Body of pancreas (tissue), 4 donors: ENCODE data around the gene ORAI1. TPM values are rescaled to one million over a fixed set of nuclear protein-coding genes. Genes with fewer than 3 reads are reported as not detected.

Experiments
- ATAC-seq: fragments of 150-250 bp; one replicate; pipeline ENCODE4 v1.9.1; 2016
- DNase-seq, 4 donors: peaks; one replicate each; pipeline ENCODE4 v3.0.0-alpha.2; 2019
- H3K27ac ChIP-seq, 4 donors: fragments of 200-600 bp; sonication (generic); 1 replicate in 3 of 4; 2 replicates in 1 of 4; pipeline versions ENCODE4 v1.5.1 to v1.6.1; 2016 to 2019; ENCODE audit warnings: mild to moderate bottlenecking in 1 of 4, mixed read lengths in 1 of 4, moderate library complexity in 1 of 4
- H3K27me3 ChIP-seq, 2 donors: fragments of 200-600 bp; sonication (generic); one replicate each; pipeline ENCODE4 v1.6.0; 2016; ENCODE audit warnings: mild to moderate bottlenecking in 1 of 2
- H3K36me3 ChIP-seq, 2 donors: fragments of 200-600 bp; sonication (generic); replicated peaks in 1 of 2; 2 replicates each; pipeline ENCODE4 v1.5.1; 2016; ENCODE audit warnings: low read depth in 2 of 2; ENCODE audit not compliant: insufficient read depth in 1 of 2
- H3K4me1 ChIP-seq: fragments of 200-600 bp; sonication (generic); one replicate; pipeline ENCODE4 v1.6.0; 2016
- H3K4me3 ChIP-seq, 2 donors: fragments of 200-600 bp; sonication (generic); 1 replicate in 1 of 2; 2 replicates in 1 of 2; pipeline ENCODE4 v1.5.1; 2016 to 2019
- H3K9me3 ChIP-seq, 3 donors: fragments of 200-600 bp; sonication (generic); 1 replicate in 2 of 3; 2 replicates in 1 of 3; pipeline ENCODE4 v1.5.1; 2016
- CTCF ChIP-seq, 7 experiments: fragments of 450-650 bp in 4 of 7; fragments of 200-600 bp in 3 of 7; sonication (generic) in 3 of 7; IDR thresholded peaks; one replicate each; pipeline ENCODE4 v1.5.1; 2016 to 2019; ENCODE audit warnings: antibody characterized with exemption in 7 of 7
- POLR2A ChIP-seq, 3 donors: fragments of 450-650 bp; IDR thresholded peaks; one replicate each; pipeline ENCODE4 v1.6.1; 2016; ENCODE audit warnings: antibody characterized with exemption in 3 of 3, mild to moderate bottlenecking in 2 of 3
- WGBS, 2 donors: methylation state at CpG; one replicate each; pipeline ENCODE4 v1.1.5; 2017; 5-methylcytosine and 5-hydroxymethylcytosine counted together
- intact Hi-C: fragments of 100-400 bp; cut with DNase I; formaldehyde crosslinking; loops from one replicate; pipeline ENCODE4 v1.15.1; 2023
- total RNA-seq, 2 donors: library from RNA; depleted of rRNA; stranded (reverse); fragments of >200 nt; gene quantifications; one replicate each; pipeline ENCODE4 v1.1.0, GENCODE V29; 2016

ORAI1 gene
- total RNA-seq, 2 donors from 2014 or later: 0.66 to 3.9 TPM

GRCh38 chr12:121608301-121608700, 18.0 kb upstream of the ORAI1 start:
- intact Hi-C loops: no loop called here
- Histone ChIP-seq H3K27ac (no peak overlapping the region), H3K36me3 (no peaks in the 10 kb centered on the region), H3K4me1 (peaks cover 9% of the 10 kb centered on the region), H3K4me3 (no peak overlapping the region), H3K27me3 (no peaks in the 10 kb centered on the region), H3K9me3 (no peaks in the 10 kb centered on the region)
- DNase-seq (no peak), ATAC-seq (no peak)
- TF ChIP-seq POLR2A (IDR thresholded peaks at IDR 0.05) (no peak), CTCF (IDR thresholded peaks at IDR 0.05) (no peak)
- WGBS, 2 donors: 86 to 88% methylated on average over 6 of the region's 6 CpGs

DNA sequence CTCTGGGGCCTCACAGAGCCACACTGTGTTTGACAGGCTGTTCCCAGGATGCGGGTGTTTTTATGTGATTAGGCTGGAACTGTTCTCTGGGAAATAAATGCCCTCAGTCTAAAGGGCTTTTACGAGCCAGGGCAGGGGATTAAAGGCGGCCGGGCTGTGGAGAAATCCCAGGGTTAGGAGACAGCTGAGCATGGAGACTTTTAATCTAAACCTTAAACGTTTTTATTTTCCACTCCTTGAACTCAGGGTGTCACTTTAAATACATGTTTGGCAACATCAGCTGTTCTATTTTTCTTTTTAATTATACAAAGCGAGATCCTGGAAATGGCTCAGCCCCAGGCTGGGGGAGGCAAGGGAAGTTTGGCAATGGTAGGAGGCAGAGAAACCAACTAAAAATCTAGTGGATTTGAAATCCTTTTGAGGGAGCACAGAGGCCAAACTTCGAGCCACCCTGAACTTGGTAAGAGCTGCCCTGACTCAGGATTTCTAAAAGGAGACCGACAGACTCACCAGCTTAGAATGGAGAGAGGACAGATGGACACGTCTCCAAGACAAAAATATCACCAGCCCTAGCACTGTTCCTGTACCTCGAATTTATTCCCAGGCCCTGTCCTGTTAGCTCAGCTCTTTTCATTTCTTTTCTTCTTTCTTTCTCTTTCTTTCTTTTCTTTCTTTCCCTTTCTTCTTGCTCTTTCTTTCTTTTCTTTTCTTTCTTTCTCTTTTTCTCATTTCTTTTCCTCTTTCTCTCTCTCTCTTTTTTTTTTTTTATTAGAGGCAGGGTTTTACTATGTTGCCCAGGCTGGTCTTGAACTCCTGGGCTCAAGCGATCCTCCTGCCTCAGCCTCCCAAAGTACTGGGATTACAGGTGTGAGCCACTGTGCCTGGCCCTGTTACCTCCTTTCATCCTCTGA, 15.8 kb upstream of the ORAI1 start:
- WGBS, 2 donors: 24 to 38% methylated on average over 11 of the region's 11 CpGs
- H3K27ac ChIP-seq: peak overlapping the region in 1 of 4 donors; percentile 30
- H3K4me1 ChIP-seq: peaks cover 9% of the 10 kb centered on the region
- DNase-seq (no peak), ATAC-seq (no peak)
- H3K27me3 ChIP-seq: no peaks in the 10 kb centered on the region
- intact Hi-C loops: no loop called here
- no peak overlapping the region for H3K4me3 ChIP-seq
- H3K9me3 ChIP-seq: no peaks in the 10 kb centered on the region
- H3K36me3 ChIP-seq: no peaks in the 10 kb centered on the region
- TF ChIP-seq CTCF (IDR thresholded peaks at IDR 0.05): no peak
- no peak for TF ChIP-seq POLR2A (IDR thresholded peaks at IDR 0.05)

- peak in 2 of 4 donors; percentile 14 to 21 for DNase-seq
- H3K27ac ChIP-seq: no peak overlapping the region
- intact Hi-C loops: no loop called here
Measured at GRCh38 chr12:121611306-121611705, 15.0 kb upstream of the ORAI1 start.

GRCh38 chr12:121613462-121613861, 12.9 kb upstream of the ORAI1 start:
- H3K9me3 ChIP-seq: no peaks in the 10 kb centered on the region
- no peak for DNase-seq
- no peak overlapping the region for H3K4me3 ChIP-seq
- H3K27me3 ChIP-seq: no peaks in the 10 kb centered on the region
- H3K4me1 ChIP-seq: peaks cover 9% of the 10 kb centered on the region
- H3K27ac ChIP-seq: no peak overlapping the region
- no peak for ATAC-seq
- H3K36me3 ChIP-seq: no peaks in the 10 kb centered on the region
- WGBS, 2 donors: 87 to 98% methylated on average over 4 to 7 of the region's 7 CpGs
- intact Hi-C loops: no loop called here
- TF ChIP-seq CTCF (IDR thresholded peaks at IDR 0.05): no peak
- no peak for TF ChIP-seq POLR2A (IDR thresholded peaks at IDR 0.05)

More at GRCh38 chr12:121611306-121611705, 15.0 kb upstream of the ORAI1 start:
- H3K4me3 ChIP-seq: no peak overlapping the region
- H3K4me1 ChIP-seq: peaks cover 9% of the 10 kb centered on the region
- no peaks in the 10 kb centered on the region for H3K9me3 ChIP-seq
- peak; percentile 40 for ATAC-seq
- no peaks in the 10 kb centered on the region for H3K36me3 ChIP-seq
- H3K27me3 ChIP-seq: no peaks in the 10 kb centered on the region
- TF ChIP-seq CTCF (IDR thresholded peaks at IDR 0.05) (no peak), POLR2A (IDR thresholded peaks at IDR 0.05) (no peak)
- 88 to 94% methylated on average over 2 of the region's 2 CpGs for WGBS, 2 donors
